ENCODE data around the gene RHBDL2. TPM values are rescaled to one million over a fixed set of nuclear protein-coding genes. Genes with fewer than 3 reads are reported as not detected.

RHBDL2 gene
- total and polyA plus RNA-seq, 9 of the 15 experiments (the other 6 are each of a cell fraction or from before 2014, with no cell fraction given) = not detected

- TF ChIP-seq MNT (conservative IDR thresholded peaks at IDR 0.05) (peak; percentile 74 to 90), SMAD3 (CRISPR knock-in tag; conservative IDR thresholded peaks at IDR 0.05) (peak; percentile 76; the same call in 1 of the 2 replicates), HMBOX1 (IDR thresholded peaks at IDR 0.05) (peak; percentile 92), LARP7 (IDR thresholded peaks at IDR 0.05) (no peak), USF2 (CRISPR knock-in tag; IDR thresholded peaks at IDR 0.05) (no peak), ZNF780A (CRISPR knock-in tag; IDR thresholded peaks at IDR 0.05) (no peak), CBX2 (IDR thresholded peaks at IDR 0.05; ENCODE audit: insufficient read depth, low read length, poor library complexity, severe bottlenecking) (no peak), ZNF121 (CRISPR knock-in tag; conservative IDR thresholded peaks at IDR 0.05) (no peak), E2F6 (IDR thresholded peaks at IDR 0.05; ENCODE audit: borderline replicate concordance in 1 of 2, extremely low read depth in 1 of 2, insufficient read depth in 1 of 2, insufficient read length in 1 of 2, low read depth in 1 of 2, low read length in 1 of 2, poor library complexity in 1 of 2, severe bottlenecking in 1 of 2) (no peak), ATF7 (IDR thresholded peaks at IDR 0.05) (peak; percentile 52; the same call in 1 of the 2 replicates), ZNF740 (CRISPR knock-in tag; IDR thresholded peaks at IDR 0.05) (no peak), ZNF740 (tag; IDR thresholded peaks at IDR 0.05) (no peak), MLX (CRISPR knock-in tag; conservative IDR thresholded peaks at IDR 0.05) (no peak), CAMTA2 (CRISPR knock-in tag; conservative IDR thresholded peaks at IDR 0.05) (no peak), ATF4 (CRISPR knock-in tag; IDR thresholded peaks at IDR 0.05) (peak; percentile 57; the same call in 1 of the 2 replicates), MBD1 (CRISPR knock-in tag; IDR thresholded peaks at IDR 0.05) (no peak), HEY1 (CRISPR knock-in tag; IDR thresholded peaks at IDR 0.05; ENCODE audit: borderline replicate concordance) (no peak), NFXL1 (CRISPR knock-in tag; IDR thresholded peaks at IDR 0.05) (no peak)
Observed at GRCh38 chr1:38915352-38915948, 26.2 kb downstream of the RHBDL2 start (continued).

Data from K562 (cell line).